ENCODE results near the gene MOB3C. TPM values are rescaled to one million over a fixed set of nuclear protein-coding genes. Genes with fewer than 3 reads are reported as not detected.

Gene MOB3C
- total and polyA plus RNA-seq, 2 of the 4 experiments (the other 2 are of a cell fraction) = 7.3 to 9.0 TPM

GRCh38 chr1:46575778-46576177, 40.8 kb downstream of the MOB3C start:
- intact Hi-C loops (cut with micrococcal nuclease) = no loop called here
- H3K56ac ChIP-seq (ENCODE audit: extremely low read depth, insufficient read depth, low read length) = no peak overlapping the region
- WGBS, 2 experiments (ENCODE audit: extremely low coverage in 2 of 2, insufficient read length in 1 of 2) = no CpG with 5 or more reads among the region's 3 CpGs
- no peak overlapping the region for H2BK5ac ChIP-seq (ENCODE audit: low read depth, low read length, poor library complexity, severe bottlenecking)
- ATAC-seq (ENCODE audit: low read depth) (no peak), DNase-seq (no peak)
- H2BK15ac ChIP-seq (ENCODE audit: low read depth, low read length) = no peak overlapping the region
- H3K23ac ChIP-seq (ENCODE audit: low read depth, low read length) = no peak overlapping the region
- H3K4me3 ChIP-seq (ENCODE audit: insufficient read depth, low read depth, low read length) = no peak overlapping the region
- H3K79me1 ChIP-seq (ENCODE audit: low read depth in 1 of 2, low read length in 2 of 2) = peaks cover 0 to 5% of the 10 kb centered on the region in 2 experiments; a peak in 2 of 4 replicates
- no peak overlapping the region for H4K5ac ChIP-seq (ENCODE audit: low read depth, low read length)
- no peaks in the 10 kb centered on the region for H3K27me3 ChIP-seq (ENCODE audit: control insufficient read depth, insufficient read depth, low read length)
- POLR2A ChIA-PET (ENCODE audit: unreplicated experiment) = no interaction called here
- H3K27ac ChIP-seq (ENCODE audit: insufficient read depth, low read length) = no peak overlapping the region
- no peak overlapping the region for H2AK5ac ChIP-seq (ENCODE audit: low read depth, low read length)
- no peak overlapping the region for H4K8ac ChIP-seq (ENCODE audit: low read depth in 2 of 2, low read length in 2 of 2)
- dilution Hi-C loops (cut with HindIII; ENCODE audit: low sequenced_read_pairs, unreplicated experiment) = no loop called here
- no peaks in the 10 kb centered on the region for H3K9me3 ChIP-seq (ENCODE audit: control insufficient read depth, insufficient read depth, low read length)
- CTCF ChIA-PET = interaction anchor here (0.8 kb wide), 1 partner anchor 149 kb away, joined by 3 read pairs; no protein-coding TSS in a partner anchor
- H3K36me3 ChIP-seq (ENCODE audit: control insufficient read depth, insufficient read depth, low read length) = peaks cover 36% of the 10 kb centered on the region
- H3K9me1 ChIP-seq (ENCODE audit: insufficient read depth, low read length) = peaks cover 12% of the 10 kb centered on the region
- H3K4me1 ChIP-seq (ENCODE audit: control insufficient read depth, insufficient read depth, low read length) = no peaks in the 10 kb centered on the region
- in situ Hi-C loops (cut with MboI; ENCODE audit: low sequenced_read_pairs) = no loop called here
- no peak overlapping the region for H2BK120ac ChIP-seq (ENCODE audit: low read depth, low read length)
- no peak overlapping the region for H3K14ac ChIP-seq (replicated peaks; ENCODE audit: low read depth, low read length)
- H3K4ac ChIP-seq (ENCODE audit: low read depth, low read length) = no peak overlapping the region
- H3K18ac ChIP-seq (ENCODE audit: low read depth, low read length) = no peak overlapping the region
- no peak overlapping the region for H3K4me2 ChIP-seq (ENCODE audit: low read depth, low read length)
- no peak overlapping the region for H2BK20ac ChIP-seq (ENCODE audit: low read depth, low read length)
- H4K91ac ChIP-seq (ENCODE audit: insufficient read depth, low read depth, low read length) = no peak overlapping the region
- H4K20me1 ChIP-seq (ENCODE audit: insufficient read depth, low read length) = no peaks in the 10 kb centered on the region; the same call in 1 of the 2 replicates
- TF ChIP-seq MAFK (IDR thresholded peaks at IDR 0.05; ENCODE audit: low read depth, low read length) = no peak
- no peak for TF ChIP-seq SMC3 (IDR thresholded peaks at IDR 0.05; ENCODE audit: low read depth, low read length)
- TF ChIP-seq CHD1 (IDR thresholded peaks at IDR 0.05; ENCODE audit: low read depth, low read length) = no peak
- no peak for TF ChIP-seq BHLHE40 (IDR thresholded peaks at IDR 0.05; ENCODE audit: low read depth, low read length)
- no peak for TF ChIP-seq ELK1 (IDR thresholded peaks at IDR 0.05; ENCODE audit: borderline replicate concordance, low read depth, low read length)
- TF ChIP-seq NFE2L2 (IDR thresholded peaks at IDR 0.05; ENCODE audit: low read depth, low read length) = no peak
- TF ChIP-seq FOS (IDR thresholded peaks at IDR 0.05; ENCODE audit: low read depth, low read length) = no peak
- TF ChIP-seq USF2 (IDR thresholded peaks at IDR 0.05; ENCODE audit: low read depth, low read length) = no peak
- TF ChIP-seq CEBPB (IDR thresholded peaks at IDR 0.05; ENCODE audit: low read depth, low read length) = no peak
- no peak for TF ChIP-seq RCOR1 (IDR thresholded peaks at IDR 0.05; ENCODE audit: insufficient replicate concordance, low read length)
- no peak for TF ChIP-seq MXI1 (IDR thresholded peaks at IDR 0.05; ENCODE audit: borderline replicate concordance, low read depth, low read length)
- TF ChIP-seq CTCF (conservative IDR thresholded peaks at IDR 0.05; ENCODE audit: low read depth, low read length) = no peak
- no peak for TF ChIP-seq RAD21 (IDR thresholded peaks at IDR 0.05; ENCODE audit: low read length)
- H2AFZ ChIP-seq (replicated peaks; ENCODE audit: low read length, poor library complexity) = no peak overlapping the region
- H3K9ac ChIP-seq (ENCODE audit: low read depth, low read length) = no peak overlapping the region
- H2AK9ac ChIP-seq (replicated peaks; ENCODE audit: low read depth, low read length, poor library complexity) = no peak overlapping the region
- BruUV-seq (replicated peaks) = no TSS peak

Data from IMR-90 (cell line).